Psoas muscle (tissue), 8 donors: ENCODE data around the gene LIN7C. TPM values are rescaled to one million over a fixed set of nuclear protein-coding genes. Genes with fewer than 3 reads are reported as not detected.
A peak's percentile ranks its signal among the peaks of the same experiment; 100 is the strongest.
"Not testable (repeated sequence)": the region's sequence is repeated elsewhere in the genome, so short reads cannot be mapped to it uniquely, and the experiment has no call there.

Source experiments
- ATAC-seq, 4 donors: fragments of 200-7000 bp; cut with Tn5 transposase; one replicate each; pipeline ENCODE4 v1.9.1; 2020; ENCODE audit warnings: moderate library complexity in 3 of 4, mild to moderate bottlenecking in 2 of 4
- DNase-seq, 2 donors: peaks; one replicate each; pipeline ENCODE4 v3.0.0-alpha.2; 2020
- H3K27ac ChIP-seq: fragments of 200-600 bp; one replicate; pipeline ENCODE4 v1.8.0; 2022
- H3K27me3 ChIP-seq, 3 donors: fragments of 200-600 bp in 1 of 3; one replicate each; pipeline versions ENCODE4 v1.6.1 to v1.8.0; 2013 to 2022; ENCODE audit warnings: low read length in 2 of 3, mild to moderate bottlenecking in 2 of 3, moderate library complexity in 1 of 3; ENCODE audit not compliant: insufficient read depth in 3 of 3
- H3K36me3 ChIP-seq, 2 donors: fragments of 200-600 bp in 1 of 2; one replicate each; pipeline versions ENCODE4 v1.6.1 to v1.8.0; 2013 to 2022; ENCODE audit warnings: low read depth in 1 of 2, mild to moderate bottlenecking in 1 of 2, moderate library complexity in 1 of 2; ENCODE audit not compliant: insufficient read depth in 1 of 2
- H3K4me1 ChIP-seq: fragments of 200-600 bp; one replicate; pipeline ENCODE4 v1.8.0; 2022
- H3K4me3 ChIP-seq: fragments of 200-600 bp; one replicate; pipeline ENCODE4 v1.8.0; 2022; ENCODE audit warnings: mild to moderate bottlenecking
- H3K9me3 ChIP-seq: fragments of 200-600 bp; one replicate; pipeline ENCODE4 v1.8.0; 2022
- CTCF ChIP-seq: fragments of 200-600 bp; IDR thresholded peaks from one replicate; pipeline ENCODE4 v1.8.0; 2022; ENCODE audit warnings: antibody characterized with exemption
- WGBS, 3 donors: extraction: QIAGEN DNeasy Blood & Tissue Kit; methylation state at CpG; one replicate each; pipeline versions ENCODE4 v1.1.6 to v1.1.7; 2013; 5-methylcytosine and 5-hydroxymethylcytosine counted together
- intact Hi-C, 2 donors: fragments of 100-400 bp; cut with DNase I; formaldehyde crosslinking; loops; one replicate each; pipeline versions ENCODE4 v1.11.0 to v1.14.2; 2022
- polyA plus RNA-seq, 3 donors: library from polyadenylated mRNA; stranded (reverse); fragments of 200-250 nt; gene quantifications; one replicate each; pipeline ENCODE4 v1.2.3, GENCODE V29; 2013
- total RNA-seq, 4 donors: library from RNA; stranded (reverse); fragmentation: NEBNext Ultra II Directional in 2 of 4; extraction: Animal tissue kit (Norgen Biotek cat#: 25700) in 2 of 4; gene quantifications; one replicate each; pipeline versions ENCODE4 v1.2.1 to v1.2.4, GENCODE V29; 2021 to 2023
- donor health status: healthy with polysubstance abuse.
- donor health status: DM: no; HTN: no; CAD: no; lungs with moderate emphysema.
- donor health status: Bipolar disorder and iron deficiency.
- donor health status: healthy.
- donor health status: DM: yes; HTN: yes; CAD: no.
- donor health status: DM: no; HTN: no; CAD: no.
- donor health status: DM: no; HTN: no; CAD: no.
- donor health status: DM: yes; HTN: yes; CAD: no.

LIN7C gene
- total and polyA plus RNA-seq, 7 donors, result 4.2 to 18.9 (median 13.1) TPM

GRCh38 chr11:27525824-27526516, 19.4 kb upstream of the LIN7C start:
- ATAC-seq (peak in 1 of 4 donors; percentile 37), DNase-seq (no peak)
- no peak for TF ChIP-seq CTCF
- Histone ChIP-seq H3K4me1 (no peaks in the 10 kb centered on the region), H3K27me3 (no peaks in the 10 kb centered on the region), H3K36me3 (no peaks in the 10 kb centered on the region), H3K9me3 (no peaks in the 10 kb centered on the region), H3K27ac (no peak overlapping the region), H3K4me3 (no peak overlapping the region)
- intact Hi-C loops, result no loop called here
- WGBS, 3 donors, result 43 to 46% (median 43%) methylated on average over 4 of the region's 4 CpGs

GRCh38 chr11:27524155-27524554, 17.6 kb upstream of the LIN7C start:
- ATAC-seq (no peak), DNase-seq (no peak)
- Histone ChIP-seq H3K27ac (no peak overlapping the region), H3K36me3 (no peaks in the 10 kb centered on the region), H3K4me1 (no peaks in the 10 kb centered on the region), H3K9me3 (no peaks in the 10 kb centered on the region), H3K27me3 (no peaks in the 10 kb centered on the region), H3K4me3 (no peak overlapping the region)
- intact Hi-C loops, result no loop called here
- no peak for TF ChIP-seq CTCF
- WGBS, 3 donors, result 71 to 75% (median 75%) methylated on average over 5 of the region's 5 CpGs

- no peak for ATAC-seq
- DNase-seq, result no peak
- H3K27me3 ChIP-seq, result no peaks in the 10 kb centered on the region
- intact Hi-C loops, result no loop called here
- no peak overlapping the region for H3K4me3 ChIP-seq
- 81 to 83% (median 82%) methylated on average over 3 of the region's 3 CpGs for WGBS, 3 donors
- no peaks in the 10 kb centered on the region for H3K4me1 ChIP-seq
- no peak for TF ChIP-seq CTCF
- H3K9me3 ChIP-seq, result no peaks in the 10 kb centered on the region
- H3K27ac ChIP-seq, result no peak overlapping the region
- H3K36me3 ChIP-seq, result no peaks in the 10 kb centered on the region
Observed at GRCh38 chr11:27520226-27520625, 13.7 kb upstream of the LIN7C start.

GRCh38 chr11:27518518-27518917, 11.9 kb upstream of the LIN7C start:
- DNase-seq (no peak), ATAC-seq (no peak)
- TF ChIP-seq CTCF, result no peak
- H3K9me3 ChIP-seq, result no peaks in the 10 kb centered on the region
- no peaks in the 10 kb centered on the region for H3K36me3 ChIP-seq
- H3K4me1 ChIP-seq, result peaks cover 11% of the 10 kb centered on the region
- no peaks in the 10 kb centered on the region for H3K27me3 ChIP-seq
- 74 to 79% (median 78%) methylated on average over 2 of the region's 2 CpGs for WGBS, 3 donors
- H3K27ac ChIP-seq, result no peak overlapping the region
- H3K4me3 ChIP-seq, result no peak overlapping the region
- intact Hi-C loops, result no loop called here

- H3K4me1 ChIP-seq, result peaks cover 14% of the 10 kb centered on the region
- intact Hi-C loops, H3K4me3 ChIP-seq, ATAC-seq, H3K27ac ChIP-seq, DNase-seq, H3K36me3 ChIP-seq, H3K9me3 ChIP-seq, H3K27me3 ChIP-seq: not testable (repeated sequence)
- WGBS, 3 donors, result 87 to 96% (median 91%) methylated on average over 1 of the region's 1 CpG
Observed at GRCh38 chr11:27517490-27517889, 10.9 kb upstream of the LIN7C start.
